ENCODE measurements around the gene CSTPP1. TPM values are rescaled to one million over a fixed set of nuclear protein-coding genes. Genes with fewer than 3 reads are reported as not detected.
"Not testable (repeated sequence)": the region's sequence is repeated elsewhere in the genome, so short reads cannot be mapped to it uniquely, and the experiment has no call there.

CSTPP1 gene
- total RNA-seq, 1 experiment from 2014 or later: 88.3 TPM

- Histone ChIP-seq H2AFZ (no peak overlapping the region), H3K9me2 (ENCODE audit: insufficient read depth) (no peaks in the 10 kb centered on the region), H3K27me3 (ENCODE audit: insufficient read depth, low read depth) (no peaks in the 10 kb centered on the region), H3K9me3 (ENCODE audit: insufficient read depth, low read depth) (no peaks in the 10 kb centered on the region; the same call in 1 of the 2 replicates), H3K4me3 (no peak overlapping the region), H3K4me2 (no peak overlapping the region), H3K36me3 (ENCODE audit: low read depth) (0 out of 2 replicates have a peak, but pooled peaks cover 6% of the 10 kb centered on the region), H3F3A (ENCODE audit: insufficient read depth, low read depth) (no peaks in the 10 kb centered on the region; the same call in 1 of the 2 replicates), H4K20me1 (ENCODE audit: insufficient read depth) (no peaks in the 10 kb centered on the region), H3K27ac (no peak overlapping the region), H3K79me2 (ENCODE audit: low read depth) (no peaks in the 10 kb centered on the region), H3K4me1 (replicated peaks; ENCODE audit: insufficient read depth) (no peaks in the 10 kb centered on the region)
- CTCF ChIA-PET: no interaction called here
- POLR2A ChIA-PET (ENCODE audit: unreplicated experiment): interaction anchor here (0.6 kb wide), 2 partner anchors 107 to 151 kb away, joined by 4 to 11 read pairs; no protein-coding TSS in a partner anchor
- no peak for DNase-seq
- BruUV-seq (replicated peaks): no TSS peak
- intact Hi-C loops (cut with micrococcal nuclease; ENCODE audit: unreplicated experiment): no loop called here
- no peak for TF ChIP-seq CTCF (conservative IDR thresholded peaks at IDR 0.05)
- TF ChIP-seq EZH2 (IDR thresholded peaks at IDR 0.05; ENCODE audit: low read depth): no peak
Observed at GRCh38 chr11:46991391-46991790, 54.8 kb downstream of the CSTPP1 start.

DNA sequence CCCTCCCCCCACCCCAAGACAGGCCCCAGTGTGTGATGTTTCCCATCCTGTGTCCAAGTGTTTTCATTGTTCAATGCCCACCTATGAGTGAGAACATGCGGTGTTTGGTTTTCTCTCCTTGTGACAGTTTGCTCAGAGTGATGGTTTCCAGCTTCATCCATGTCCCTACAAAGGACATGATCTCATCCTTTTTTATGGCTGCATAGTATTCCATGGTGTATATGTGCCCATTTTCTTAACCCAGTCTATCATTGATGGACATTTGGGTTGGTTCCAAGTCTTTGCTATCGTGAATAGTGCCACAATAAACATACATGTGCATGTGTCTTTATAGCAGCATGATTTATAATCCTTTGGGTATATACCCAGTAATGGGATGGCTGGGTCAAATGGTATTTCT lies 55.8 kb downstream of the CSTPP1 start:
- H3F3A ChIP-seq (ENCODE audit: insufficient read depth, low read depth); H2AFZ ChIP-seq; H3K27me3 ChIP-seq (ENCODE audit: insufficient read depth, low read depth); BruUV-seq (replicated peaks); H4K20me1 ChIP-seq (ENCODE audit: insufficient read depth); POLR2A ChIA-PET (ENCODE audit: unreplicated experiment); CTCF ChIA-PET; DNase-seq; H3K4me1 ChIP-seq (replicated peaks; ENCODE audit: insufficient read depth); H3K27ac ChIP-seq; H3K4me2 ChIP-seq; H3K9me3 ChIP-seq (ENCODE audit: insufficient read depth, low read depth); H3K9me2 ChIP-seq (ENCODE audit: insufficient read depth); intact Hi-C loops (cut with micrococcal nuclease; ENCODE audit: unreplicated experiment); H3K79me2 ChIP-seq (ENCODE audit: low read depth); H3K36me3 ChIP-seq (ENCODE audit: low read depth); H3K4me3 ChIP-seq: not testable (repeated sequence)

GRCh38 chr11:46997796-46998195 lies 61.2 kb downstream of the CSTPP1 start:
- H3K36me3 ChIP-seq (ENCODE audit: low read depth); H3K27ac ChIP-seq; H4K20me1 ChIP-seq (ENCODE audit: insufficient read depth); BruUV-seq (replicated peaks); H3K27me3 ChIP-seq (ENCODE audit: insufficient read depth, low read depth); H3K4me2 ChIP-seq; H3K9me2 ChIP-seq (ENCODE audit: insufficient read depth); H3K4me1 ChIP-seq (replicated peaks; ENCODE audit: insufficient read depth); intact Hi-C loops (cut with micrococcal nuclease; ENCODE audit: unreplicated experiment); H3F3A ChIP-seq (ENCODE audit: insufficient read depth, low read depth); CTCF ChIA-PET; H2AFZ ChIP-seq; H3K4me3 ChIP-seq; DNase-seq; H3K79me2 ChIP-seq (ENCODE audit: low read depth); H3K9me3 ChIP-seq (ENCODE audit: insufficient read depth, low read depth): not testable (repeated sequence)
- POLR2A ChIA-PET (ENCODE audit: unreplicated experiment): interaction anchor here (0.6 kb wide), 1 partner anchor 114 kb away, joined by 3 read pairs; no protein-coding TSS in a partner anchor

DNA sequence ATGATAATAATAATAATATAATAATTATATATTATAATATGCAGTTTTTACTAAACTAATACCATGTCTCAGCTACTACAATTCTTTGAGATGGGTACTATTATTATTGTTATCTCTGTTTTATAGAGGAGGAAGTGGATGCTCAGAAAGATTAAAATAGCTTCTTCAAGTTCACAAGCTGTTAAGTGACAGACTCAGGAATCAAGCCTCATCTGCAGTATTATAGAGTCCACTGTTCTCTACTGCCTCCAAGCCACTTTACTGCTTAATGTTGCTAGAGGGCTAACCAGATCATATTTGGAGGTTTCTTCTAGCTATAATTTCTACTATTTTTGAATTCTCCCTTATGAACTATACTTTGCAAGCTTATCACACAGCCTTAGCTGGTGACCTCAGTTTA lies 62.7 kb downstream of the CSTPP1 start:
- POLR2A ChIA-PET (ENCODE audit: unreplicated experiment): interaction anchor here (0.6 kb wide), 2 partner anchors 130 to 1807 kb away, joined by 4 to 8 read pairs; no protein-coding TSS in a partner anchor

More for the DNA sequence above, 62.7 kb downstream of the CSTPP1 start:
- Histone ChIP-seq H3K9me2 (ENCODE audit: insufficient read depth) (no peaks in the 10 kb centered on the region), H4K20me1 (ENCODE audit: insufficient read depth) (no peaks in the 10 kb centered on the region), H3K27me3 (ENCODE audit: insufficient read depth, low read depth) (no peaks in the 10 kb centered on the region), H3K79me2 (ENCODE audit: low read depth) (0 out of 2 replicates have a peak, but pooled peaks cover 6% of the 10 kb centered on the region), H3K4me3 (no peak overlapping the region), H3K4me1 (replicated peaks; ENCODE audit: insufficient read depth) (no peaks in the 10 kb centered on the region), H3F3A (ENCODE audit: insufficient read depth, low read depth) (peaks cover 3% of the 10 kb centered on the region), H3K36me3 (ENCODE audit: low read depth) (0 out of 2 replicates have a peak, but pooled peaks cover 4% of the 10 kb centered on the region), H2AFZ (no peak overlapping the region), H3K4me2 (no peak overlapping the region), H3K9me3 (ENCODE audit: insufficient read depth, low read depth) (no peaks in the 10 kb centered on the region), H3K27ac (no peak overlapping the region)
- DNase-seq: no peak
- intact Hi-C loops (cut with micrococcal nuclease; ENCODE audit: unreplicated experiment): no loop called here
- TF ChIP-seq CTCF (conservative IDR thresholded peaks at IDR 0.05) (no peak), EZH2 (IDR thresholded peaks at IDR 0.05; ENCODE audit: low read depth) (no peak)
- CTCF ChIA-PET: no interaction called here
- no TSS peak for BruUV-seq (replicated peaks)
